GM12878 (cell line): ENCODE measurements around the gene ADAP1. TPM values are rescaled to one million over a fixed set of nuclear protein-coding genes. Genes with fewer than 3 reads are reported as not detected.

Source experiments
- CHD2 ChIP-seq: IDR thresholded peaks from 2 replicates; pipeline ENCODE4 v1.6.1; 2011; ENCODE audit warnings: low read depth, low read length, improper control_type of control experiment, borderline replicate concordance
- ESRRA ChIP-seq: IDR thresholded peaks from 2 replicates; pipeline ENCODE4 v1.6.1; 2012; ENCODE audit warnings: mild to moderate bottlenecking, low read length, improper control_type of control experiment
- MYB ChIP-seq: fragments of 150-350 bp; IDR thresholded peaks from 2 replicates; pipeline ENCODE4 v1.6.1; 2014; ENCODE audit warnings: mild to moderate bottlenecking, low read depth, low read length, borderline replicate concordance
- NFIC ChIP-seq: IDR thresholded peaks from 2 replicates; pipeline ENCODE4 v1.6.1; 2012; ENCODE audit warnings: low read depth, mild to moderate bottlenecking, inconsistent platforms, low read length, moderate library complexity
- NRF1 ChIP-seq: conservative IDR thresholded peaks from 2 replicates; pipeline ENCODE4 v1.6.1; 2011; ENCODE audit warnings: mild to moderate bottlenecking, low read depth, low read length, improper control_type of control experiment
- PAX8 ChIP-seq: fragments of 450-650 bp; IDR thresholded peaks from 2 replicates; pipeline ENCODE4 v1.6.1; 2017; ENCODE audit warnings: mild to moderate bottlenecking, moderate library complexity
- RUNX3 ChIP-seq: IDR thresholded peaks from 2 replicates; pipeline ENCODE4 v1.6.1; 2012; ENCODE audit warnings: low read length, inconsistent platforms
- SPI1 ChIP-seq: IDR thresholded peaks from 2 replicates; pipeline ENCODE4 v1.6.1; 2011; ENCODE audit warnings: low read depth, mild to moderate bottlenecking, low read length, moderate library complexity, borderline replicate concordance; ENCODE audit not compliant: insufficient read depth
- TBL1XR1 ChIP-seq: IDR thresholded peaks from 2 replicates; pipeline ENCODE4 v1.6.1; 2012; ENCODE audit warnings: low read depth, low read length, improper control_type of control experiment
- ZNF687 ChIP-seq: fragments of 450-650 bp; IDR thresholded peaks from 2 replicates; pipeline ENCODE4 v1.6.1; 2017; ENCODE audit warnings: mild to moderate bottlenecking, moderate library complexity
- polyA plus RNA-seq, 11 experiments: library from polyadenylated mRNA; depleted of rRNA in 4 of 11; unstranded in 6 of 11; stranded (reverse) in 5 of 11; fragments of >200 nt; fragmentation: Nextera tagmentation in 4 of 11; fragmentation: Illumina TruSeq in 1 of 11; extraction: Ambion mirVana in 4 of 11; extraction: Trizol in 1 of 11; gene quantifications; 1 replicate in 1 of 11; 2 replicates in 10 of 11; pipeline versions ENCODE4 v1.2.1 to v1.2.3, GENCODE V29; 2011 to 2016; ENCODE audit warnings: inconsistent platforms in 2 of 11, missing spikeins in 2 of 11, low read depth in 1 of 11
- total RNA-seq, 4 experiments: library from RNA; depleted of rRNA in 3 of 4; stranded (reverse); fragments of >200 nt in 3 of 4; fragmentation: Illumina TruSeq in 1 of 4; extraction: Trizol in 1 of 4; gene quantifications; 2 replicates each; pipeline versions ENCODE4 v1.2.1 to v1.2.3, GENCODE V29; 2013 to 2021
- TF ChIP-seq, protein P1 (sequence below): IDR thresholded peaks from 2 replicates; pipeline ENCODE4 v1.6.1; 2011; ENCODE audit warnings: borderline replicate concordance, low read depth, mild to moderate bottlenecking, moderate library complexity, low read length; ENCODE audit not compliant: insufficient read depth, poor library complexity, severe bottlenecking

The ADAP1 gene
- total and polyA plus RNA-seq, 10 of the 15 experiments (the other 5 are each of a cell fraction or from before 2014, with no cell fraction given), result 0.22 to 44.2 (median 22.0) TPM; not detected in 1

GRCh38 chr7:957418-958220 is 3.1 kb upstream of the ADAP1 start (continued):
- TF ChIP-seq ZNF687, result no peak
- no peak for TF ChIP-seq NRF1
- no peak for TF ChIP-seq RUNX3
- TF ChIP-seq TBL1XR1, result no peak
- no peak for TF ChIP-seq ESRRA
- TF ChIP-seq SPI1, result no peak
- TF ChIP-seq PAX8, result no peak
- TF ChIP-seq, protein P1, sequence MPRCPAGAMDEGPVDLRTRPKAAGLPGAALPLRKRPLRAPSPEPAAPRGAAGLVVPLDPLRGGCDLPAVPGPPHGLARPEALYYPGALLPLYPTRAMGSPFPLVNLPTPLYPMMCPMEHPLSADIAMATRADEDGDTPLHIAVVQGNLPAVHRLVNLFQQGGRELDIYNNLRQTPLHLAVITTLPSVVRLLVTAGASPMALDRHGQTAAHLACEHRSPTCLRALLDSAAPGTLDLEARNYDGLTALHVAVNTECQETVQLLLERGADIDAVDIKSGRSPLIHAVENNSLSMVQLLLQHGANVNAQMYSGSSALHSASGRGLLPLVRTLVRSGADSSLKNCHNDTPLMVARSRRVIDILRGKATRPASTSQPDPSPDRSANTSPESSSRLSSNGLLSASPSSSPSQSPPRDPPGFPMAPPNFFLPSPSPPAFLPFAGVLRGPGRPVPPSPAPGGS, result no peak
- no peak for TF ChIP-seq CHD2
- no peak for TF ChIP-seq NFIC
- no peak for TF ChIP-seq MYB
